Keratinocyte (primary cell): ENCODE results near the gene DSG2. TPM values are rescaled to one million over a fixed set of nuclear protein-coding genes. Genes with fewer than 3 reads are reported as not detected.

ENCODE experiments used
- DNase-seq: peaks from one replicate; pipeline ENCODE4 v3.0.0-alpha.2; 2011; ENCODE audit warnings: low read depth, missing footprints, low spot score
- FAIRE-seq: peaks from 2 replicates; lab custom pipeline; 2011; peaks lifted over from hg19 to GRCh38; lab: Jason Lieb, UNC
- H2AFZ ChIP-seq: 2 replicates; pipeline ENCODE4 v1.6.0; 2012; ENCODE audit warnings: low read length, control low read depth, inconsistent platforms; ENCODE audit not compliant: control insufficient read depth
- H3K27ac ChIP-seq: 2 replicates; pipeline ENCODE4 v1.5.1; 2011; ENCODE audit warnings: low read length; ENCODE audit not compliant: control insufficient read depth, insufficient read depth
- H3K27me3 ChIP-seq: 3 replicates; pipeline ENCODE4 v1.6.0; 2011; ENCODE audit warnings: low read length; ENCODE audit not compliant: control insufficient read depth, insufficient read depth; ENCODE audit errors: extremely low read depth
- H3K36me3 ChIP-seq, 2 experiments: 2 replicates in 1 of 2; 3 replicates in 1 of 2; pipeline ENCODE4 v1.5.1; 2011; ENCODE audit warnings: low read length in 2 of 2, mild to moderate bottlenecking in 1 of 2; ENCODE audit not compliant: control insufficient read depth in 2 of 2, insufficient read depth in 2 of 2; ENCODE audit errors: extremely low read depth in 1 of 2
- H3K4me1 ChIP-seq: 3 replicates; pipeline ENCODE4 v1.5.1; 2011; ENCODE audit warnings: low read length; ENCODE audit not compliant: control insufficient read depth, insufficient read depth; ENCODE audit errors: extremely low read depth
- H3K4me2 ChIP-seq: 3 replicates; pipeline ENCODE4 v1.6.0; 2011; ENCODE audit warnings: low read depth, low read length; ENCODE audit not compliant: control insufficient read depth, insufficient read depth; ENCODE audit errors: extremely low read depth
- H3K4me3 ChIP-seq, 3 experiments: fragments of 200-600 bp in 1 of 3; sonication (generic) in 1 of 3; 2 replicates in 2 of 3; 3 replicates in 1 of 3; pipeline ENCODE4 v1.5.1; 2011 to 2016; ENCODE audit warnings: low read length in 3 of 3, mild to moderate bottlenecking in 3 of 3, control low read depth in 2 of 3, inconsistent platforms in 1 of 3, low read depth in 1 of 3, mixed read lengths in 1 of 3, mixed run types in 1 of 3, moderate library complexity in 1 of 3; ENCODE audit not compliant: control insufficient read depth in 2 of 3, insufficient read depth in 2 of 3; ENCODE audit errors: extremely low read depth in 1 of 3
- H3K79me2 ChIP-seq: 2 replicates; pipeline ENCODE4 v1.6.0; 2012; ENCODE audit warnings: low read length; ENCODE audit not compliant: control insufficient read depth, insufficient read depth
- H3K9ac ChIP-seq: 3 replicates; pipeline ENCODE4 v1.6.0; 2011; ENCODE audit warnings: low read length; ENCODE audit not compliant: control insufficient read depth, insufficient read depth; ENCODE audit errors: extremely low read depth
- H3K9me1 ChIP-seq: 3 replicates; pipeline ENCODE4 v1.6.0; 2011; ENCODE audit warnings: low read length; ENCODE audit not compliant: control insufficient read depth, insufficient read depth; ENCODE audit errors: extremely low read depth
- H3K9me3 ChIP-seq: 2 replicates; pipeline ENCODE4 v1.5.1; 2012; ENCODE audit warnings: low read depth, low read length; ENCODE audit not compliant: control insufficient read depth
- H4K20me1 ChIP-seq: 3 replicates; pipeline ENCODE4 v1.6.0; 2011; ENCODE audit warnings: low read length; ENCODE audit not compliant: control insufficient read depth, insufficient read depth; ENCODE audit errors: extremely low read depth
- EZH2 ChIP-seq: IDR thresholded peaks from one replicate; pipeline ENCODE4 v1.6.1; 2012; ENCODE audit warnings: inconsistent platforms, mild to moderate bottlenecking, low read length, moderate library complexity
- dilution Hi-C: fragments of 300-500 bp; cut with MboI; formaldehyde crosslinking; loops from one replicate; pipeline ENCODE4 v1.7.0; 2020; ENCODE audit warnings: low sequenced_read_pairs; ENCODE audit not compliant: extremely low pct_ligation_motif_present
- polyA plus RNA-seq, 5 experiments: library from polyadenylated mRNA; depleted of rRNA in 3 of 5; stranded (reverse) in 3 of 5; stranded (forward) in 1 of 5; unstranded in 1 of 5; fragments of >200 nt; gene quantifications; 1 replicate in 1 of 5; 2 replicates in 3 of 5; 3 replicates in 1 of 5; pipeline versions ENCODE4 v1.2.1 to v1.2.3, GENCODE V29; 2011 to 2012; ENCODE audit warnings: missing spikeins in 2 of 5, low read depth in 1 of 5, low replicate concordance in 1 of 5
- TF ChIP-seq, protein P1 (sequence below), 3 experiments: IDR thresholded peaks in 1 of 3; conservative IDR thresholded peaks in 1 of 3; optimal IDR thresholded peaks in 1 of 3; 2 replicates in 2 of 3; 3 replicates in 1 of 3; pipeline versions ENCODE3 to v1.5.1; 2011; ENCODE audit warnings: low read length in 3 of 3, mild to moderate bottlenecking in 3 of 3, moderate library complexity in 2 of 3, control low read depth in 1 of 3, inconsistent platforms in 1 of 3; ENCODE audit not compliant: insufficient read depth in 2 of 3; ENCODE audit errors: extremely low read depth in 1 of 3

DSG2 gene
- polyA plus RNA-seq, 1 donor (not counting 4 experiments of a cell fraction or from before 2014, with no cell fraction given), result 140 TPM

- no peaks in the 10 kb centered on the region for H3K9me3 ChIP-seq
- no peak for TF ChIP-seq EZH2
- TF ChIP-seq, protein P1, sequence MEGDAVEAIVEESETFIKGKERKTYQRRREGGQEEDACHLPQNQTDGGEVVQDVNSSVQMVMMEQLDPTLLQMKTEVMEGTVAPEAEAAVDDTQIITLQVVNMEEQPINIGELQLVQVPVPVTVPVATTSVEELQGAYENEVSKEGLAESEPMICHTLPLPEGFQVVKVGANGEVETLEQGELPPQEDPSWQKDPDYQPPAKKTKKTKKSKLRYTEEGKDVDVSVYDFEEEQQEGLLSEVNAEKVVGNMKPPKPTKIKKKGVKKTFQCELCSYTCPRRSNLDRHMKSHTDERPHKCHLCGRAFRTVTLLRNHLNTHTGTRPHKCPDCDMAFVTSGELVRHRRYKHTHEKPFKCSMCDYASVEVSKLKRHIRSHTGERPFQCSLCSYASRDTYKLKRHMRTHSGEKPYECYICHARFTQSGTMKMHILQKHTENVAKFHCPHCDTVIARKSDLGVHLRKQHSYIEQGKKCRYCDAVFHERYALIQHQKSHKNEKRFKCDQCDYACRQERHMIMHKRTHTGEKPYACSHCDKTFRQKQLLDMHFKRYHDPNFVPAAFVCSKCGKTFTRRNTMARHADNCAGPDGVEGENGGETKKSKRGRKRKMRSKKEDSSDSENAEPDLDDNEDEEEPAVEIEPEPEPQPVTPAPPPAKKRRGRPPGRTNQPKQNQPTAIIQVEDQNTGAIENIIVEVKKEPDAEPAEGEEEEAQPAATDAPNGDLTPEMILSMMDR (optimal IDR thresholded peaks at IDR 0.05 in 1 of 3, IDR thresholded peaks at IDR 0.05 in 1 of 3, conservative IDR thresholded peaks at IDR 0.05 in 1 of 3; ENCODE audit: extremely low read depth in 1 of 3, insufficient read depth in 2 of 3, low read length in 3 of 3), result no peak
- dilution Hi-C loops, result no loop called here
- H4K20me1 ChIP-seq, result no peaks in the 10 kb centered on the region
- FAIRE-seq (peak; percentile 52), DNase-seq (no peak)
- no peaks in the 10 kb centered on the region for H3K4me1 ChIP-seq
- H2AFZ ChIP-seq, result no peak overlapping the region
- H3K4me2 ChIP-seq, result no peak overlapping the region
- H3K27ac ChIP-seq, result no peak overlapping the region
- no peaks in the 10 kb centered on the region for H3K36me3 ChIP-seq
- no peaks in the 10 kb centered on the region for H3K9me1 ChIP-seq
- no peak overlapping the region for H3K4me3 ChIP-seq
- no peak overlapping the region for H3K9ac ChIP-seq
- H3K79me2 ChIP-seq, result no peaks in the 10 kb centered on the region
- no peaks in the 10 kb centered on the region for H3K27me3 ChIP-seq
These were observed 77.7 kb downstream of the DSG2 start for GRCh38 chr18:31575515-31576257.

DNA sequence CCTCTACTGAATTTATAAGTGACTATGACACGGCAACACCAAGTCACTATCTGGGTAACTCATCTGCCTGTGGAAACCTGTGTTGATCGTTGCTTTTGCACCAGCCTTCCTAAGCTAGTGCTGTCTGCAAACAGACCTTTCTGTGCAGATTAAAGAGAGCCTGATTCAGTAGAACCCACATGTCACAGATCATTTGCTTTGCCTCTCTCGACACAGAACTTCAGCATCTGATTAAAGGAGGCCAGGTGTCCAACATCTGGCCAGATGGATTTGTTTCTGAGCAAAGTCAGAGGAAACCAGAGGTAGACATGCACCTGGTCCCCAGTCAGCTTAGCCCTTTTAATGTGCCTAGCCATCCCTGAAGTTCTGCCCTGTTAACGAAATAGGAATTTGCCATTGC, 78.7 kb downstream of the DSG2 start:
- Histone ChIP-seq H3K27me3 (no peaks in the 10 kb centered on the region), H2AFZ (no peak overlapping the region), H3K4me3 (no peak overlapping the region), H3K79me2 (no peaks in the 10 kb centered on the region), H4K20me1 (no peaks in the 10 kb centered on the region), H3K9ac (no peak overlapping the region), H3K27ac (no peak overlapping the region), H3K9me1 (no peaks in the 10 kb centered on the region), H3K36me3 (no peaks in the 10 kb centered on the region), H3K4me2 (no peak overlapping the region), H3K4me1 (peaks cover 2% of the 10 kb centered on the region), H3K9me3 (no peaks in the 10 kb centered on the region)
- no peak for DNase-seq
- dilution Hi-C loops, result no loop called here
- TF ChIP-seq, protein P1 (optimal IDR thresholded peaks at IDR 0.05 in 1 of 3, IDR thresholded peaks at IDR 0.05 in 1 of 3, conservative IDR thresholded peaks at IDR 0.05 in 1 of 3; ENCODE audit: extremely low read depth in 1 of 3, insufficient read depth in 2 of 3, low read length in 3 of 3), result no peak
- no peak for TF ChIP-seq EZH2
- no peak for FAIRE-seq
